Measurements from ENCODE around the gene MT1H.

- TF ChIP-seq CTCF (IDR thresholded peaks at IDR 0.05) (no peak), POLR2A (IDR thresholded peaks at IDR 0.05) (no peak)
These were observed 7.9 kb downstream of the MT1H start for GRCh38 chr16:56677474-56677873.

Measured in testis (tissue), 2 donors.